GM21737 (cell line): ENCODE measurements around the gene ADGRA1.
"Not testable (repeated sequence)": the region's sequence is repeated elsewhere in the genome, so short reads cannot be mapped to it uniquely, and the experiment has no call there.

ENCODE experiments used
- ATAC-seq: cut with Tn5 transposase; IDR thresholded peaks from one replicate; pipeline ENCODE4 v1.9.1; 2021; ENCODE audit warnings: mild to moderate bottlenecking, moderate library complexity; ENCODE audit not compliant: unreplicated experiment

Gene ADGRA1

DNA sequence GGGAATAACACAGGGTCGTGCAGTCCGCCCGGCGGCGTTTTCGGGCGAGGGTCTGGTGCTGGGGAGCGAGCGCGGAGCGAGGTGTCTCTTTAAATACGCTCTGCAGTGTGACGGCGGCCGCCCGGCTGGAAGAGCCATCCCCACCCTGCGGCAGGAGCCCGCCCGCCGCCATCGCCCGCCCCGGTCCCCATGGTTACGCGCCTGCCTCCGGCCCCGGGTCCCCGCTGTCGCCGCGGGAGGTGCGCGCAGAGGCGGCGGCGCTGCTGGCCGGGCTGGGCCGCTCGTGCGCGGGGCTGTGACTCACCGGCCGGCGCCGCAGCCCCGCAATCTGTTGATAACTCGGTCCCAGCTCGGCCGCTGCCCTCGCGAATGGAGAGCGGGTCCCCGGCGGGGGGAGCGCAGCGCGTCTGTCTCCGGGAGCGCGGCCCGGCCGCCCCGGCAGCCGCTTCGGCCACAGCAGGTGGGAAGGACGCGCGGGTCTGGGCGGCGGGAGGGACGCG lies at the start of gene ADGRA1:
Gene ADGRA1 (plus strand): TSS at position 246 of the 500 bp plus-strand sequence. CDS start 986 bp downstream, outside the sequence.
- no peak for ATAC-seq

DNA sequence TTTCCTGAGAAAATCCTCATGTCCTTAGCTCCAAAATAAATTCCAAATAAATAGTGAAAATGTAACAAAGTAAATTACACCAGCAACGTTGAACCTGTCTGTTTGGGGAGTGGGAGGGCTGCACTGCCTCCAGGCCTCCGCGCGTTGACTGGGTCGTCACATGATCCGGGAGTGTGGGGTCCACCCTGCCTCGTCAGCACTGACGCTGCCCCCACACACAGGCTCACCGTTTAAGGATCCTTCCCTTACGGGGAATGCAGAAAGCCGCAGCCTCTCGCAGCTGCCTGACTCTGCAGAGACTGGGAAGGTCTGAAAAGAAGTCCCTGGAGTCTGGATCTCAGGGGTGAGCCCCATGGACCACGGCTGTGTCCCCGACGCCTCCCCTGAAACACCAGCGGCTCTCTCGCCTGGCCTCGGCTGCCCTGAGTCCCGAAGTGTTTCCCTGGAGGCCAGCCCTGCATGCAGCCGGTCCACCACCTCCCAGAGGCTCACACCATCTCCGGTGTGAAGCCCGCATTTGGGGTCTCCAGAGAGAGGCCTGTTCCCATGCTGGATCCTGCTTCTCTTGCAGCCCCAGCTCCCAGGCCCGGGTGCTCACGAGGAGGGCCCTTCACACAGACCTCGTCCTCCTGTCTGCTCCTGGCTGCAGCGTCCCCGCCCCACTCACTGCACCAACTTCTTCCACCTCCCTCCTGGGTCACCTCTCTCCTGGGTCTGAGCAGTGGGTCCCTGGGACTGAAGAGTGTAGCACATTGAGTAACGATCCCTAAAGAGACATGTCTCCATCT lies 49.5 kb upstream of the ADGRA1 start:
- ATAC-seq, result no peak

- no peak for ATAC-seq
Measured at GRCh38 chr10:133039107-133039802, 48.5 kb upstream of the ADGRA1 start.

DNA sequence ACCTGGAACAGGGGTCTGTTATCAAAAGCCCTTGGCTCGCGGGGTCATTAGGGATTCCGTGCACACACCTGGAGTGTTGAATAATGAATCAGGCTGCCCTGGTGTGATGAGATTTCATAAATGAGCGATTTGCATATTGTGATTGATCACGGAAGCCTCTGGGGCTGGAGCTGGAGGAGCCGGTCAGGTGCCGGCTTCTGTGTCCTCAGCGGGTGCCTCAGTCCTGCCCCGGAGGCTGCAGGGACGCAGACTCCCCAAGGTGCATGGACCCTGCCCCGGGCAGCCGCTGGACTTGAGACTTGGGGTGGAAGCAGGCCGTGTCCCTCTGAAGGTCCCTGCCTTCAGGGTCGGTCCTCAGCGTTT lies 47.9 kb upstream of the ADGRA1 start:
- ATAC-seq, result no peak

GRCh38 chr10:133040198-133040597 lies 47.5 kb upstream of the ADGRA1 start:
- ATAC-seq, result no peak

- ATAC-seq, result no peak
Measured at GRCh38 chr10:133041101-133041500, 46.6 kb upstream of the ADGRA1 start.

DNA sequence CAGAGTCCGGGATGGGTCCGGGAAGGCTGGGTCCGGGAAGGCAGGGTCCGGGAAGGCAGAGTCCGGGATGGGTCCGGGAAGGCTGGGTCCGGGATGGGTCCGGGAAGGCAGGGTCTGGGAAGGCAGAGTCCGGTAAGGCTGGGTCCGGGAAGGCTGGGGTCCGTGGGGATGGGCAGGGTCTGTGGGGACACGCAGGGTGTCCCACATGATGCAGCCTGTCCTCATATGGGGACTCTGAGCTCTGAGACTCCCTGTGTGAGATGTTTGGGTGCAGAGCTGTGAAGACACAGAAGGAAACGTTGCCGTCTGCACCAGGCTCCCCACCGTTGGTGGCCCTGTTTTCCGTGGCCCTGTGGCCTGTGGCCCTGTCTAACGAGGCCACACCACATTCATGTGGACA lies 45.7 kb upstream of the ADGRA1 start:
- no peak for ATAC-seq

- ATAC-seq, result no peak
Measured at GRCh38 chr10:133042816-133043215, 44.9 kb upstream of the ADGRA1 start.

DNA sequence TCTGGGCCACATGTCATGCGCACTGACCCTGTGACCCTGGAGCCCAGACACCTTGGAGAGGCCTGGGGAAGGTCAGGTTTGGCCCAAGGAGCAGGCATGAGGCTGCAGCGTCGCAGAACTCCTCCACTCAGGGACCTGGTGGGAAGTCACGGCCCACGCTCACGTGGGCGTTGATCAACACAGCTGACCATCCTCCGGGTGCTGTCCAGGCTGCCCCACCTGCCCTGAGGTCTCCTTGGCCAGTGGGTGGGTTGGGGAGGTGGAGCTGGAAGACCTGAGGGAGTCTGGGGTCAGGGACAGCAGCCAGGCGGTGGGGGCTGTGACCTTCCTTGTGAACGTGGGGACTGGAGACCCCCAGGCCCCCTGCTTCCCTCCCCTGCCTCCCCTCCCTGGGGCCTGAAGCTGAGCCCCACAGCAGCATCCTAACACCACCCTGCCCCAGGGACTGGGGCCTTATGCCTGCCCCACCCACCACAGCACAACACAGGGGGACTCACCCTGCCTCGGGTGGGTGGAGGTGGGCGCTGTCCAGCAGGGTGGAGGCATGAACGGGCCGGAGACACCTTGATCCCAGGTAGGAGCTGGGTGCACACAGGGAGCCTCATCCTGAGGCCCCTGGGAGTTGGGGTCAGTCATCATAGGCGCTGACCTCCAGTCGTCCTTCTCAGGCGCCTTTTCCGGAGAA lies 44.0 kb upstream of the ADGRA1 start:
- ATAC-seq, result no peak

DNA sequence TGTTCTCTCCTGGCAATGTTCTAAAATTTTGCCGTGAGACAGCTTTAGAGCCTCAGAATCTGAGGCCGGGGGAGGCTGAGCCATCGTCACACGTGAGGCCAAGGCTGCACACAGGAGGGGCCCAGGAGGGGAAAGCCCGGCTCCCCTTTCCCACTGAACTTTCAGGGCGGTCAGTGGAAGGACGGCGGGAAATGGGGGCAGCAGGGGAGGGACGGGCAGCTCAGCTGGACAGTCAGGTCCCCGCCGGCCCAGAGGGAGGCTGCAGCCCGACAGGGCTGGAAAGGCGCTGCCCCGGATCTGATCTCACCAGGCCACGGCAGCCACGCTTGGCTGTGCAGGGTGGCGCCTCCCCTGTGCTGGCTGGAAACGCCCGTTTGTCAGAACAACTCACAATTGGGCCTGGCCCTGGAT lies 43.3 kb upstream of the ADGRA1 start:
- ATAC-seq, result no peak

GRCh38 chr10:133045556-133046389 lies 42.0 kb upstream of the ADGRA1 start:
- no peak for ATAC-seq

- ATAC-seq, result no peak
Measured at GRCh38 chr10:133046390-133046765, 41.3 kb upstream of the ADGRA1 start.

- ATAC-seq, result no peak
Measured at GRCh38 chr10:133047526-133048123, 40.1 kb upstream of the ADGRA1 start.

DNA sequence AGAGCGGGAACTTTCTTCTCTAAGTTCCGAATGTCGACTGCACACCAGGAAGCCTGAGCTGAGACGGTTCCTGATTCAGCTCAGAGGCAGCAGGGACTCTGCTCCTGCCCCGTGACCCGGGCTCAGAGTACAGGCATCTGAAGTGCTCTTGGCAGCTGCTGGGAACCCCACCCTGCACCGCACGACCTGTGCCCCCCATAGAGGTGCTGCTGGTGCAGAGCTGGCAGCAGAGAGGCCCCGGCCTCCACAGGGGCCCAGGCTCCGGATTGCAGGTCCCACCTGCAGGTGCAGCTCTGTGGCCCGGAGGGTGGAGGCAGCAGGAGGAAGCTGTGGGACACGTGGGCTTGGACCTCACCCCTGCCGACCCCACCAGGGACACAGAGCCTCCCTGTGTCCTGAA lies 39.5 kb upstream of the ADGRA1 start:
- ATAC-seq, result no peak

DNA sequence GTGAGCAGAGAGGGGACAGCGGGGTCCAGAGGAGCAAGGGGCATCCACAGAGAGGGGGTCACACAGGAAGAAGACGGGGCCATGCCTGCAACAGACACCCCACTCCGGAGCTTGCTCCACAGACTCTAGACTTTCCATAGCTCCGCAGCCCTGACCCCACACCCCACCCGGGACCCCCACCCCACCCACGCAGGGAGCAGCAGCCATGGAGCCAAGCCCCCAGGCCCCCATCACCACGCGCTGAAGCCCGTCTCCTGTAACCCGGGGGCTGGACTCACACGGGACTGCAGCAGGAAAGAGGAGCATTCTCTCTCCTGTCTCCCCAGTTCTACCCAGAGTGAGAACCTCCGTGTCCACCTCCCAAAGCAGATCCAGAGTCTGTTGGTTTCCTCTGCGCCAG lies 38.8 kb upstream of the ADGRA1 start:
- no peak for ATAC-seq

- ATAC-seq, result no peak
Measured at GRCh38 chr10:133049639-133050038, 38.1 kb upstream of the ADGRA1 start.

- no peak for ATAC-seq
Measured at GRCh38 chr10:133050371-133050770, 37.4 kb upstream of the ADGRA1 start.

DNA sequence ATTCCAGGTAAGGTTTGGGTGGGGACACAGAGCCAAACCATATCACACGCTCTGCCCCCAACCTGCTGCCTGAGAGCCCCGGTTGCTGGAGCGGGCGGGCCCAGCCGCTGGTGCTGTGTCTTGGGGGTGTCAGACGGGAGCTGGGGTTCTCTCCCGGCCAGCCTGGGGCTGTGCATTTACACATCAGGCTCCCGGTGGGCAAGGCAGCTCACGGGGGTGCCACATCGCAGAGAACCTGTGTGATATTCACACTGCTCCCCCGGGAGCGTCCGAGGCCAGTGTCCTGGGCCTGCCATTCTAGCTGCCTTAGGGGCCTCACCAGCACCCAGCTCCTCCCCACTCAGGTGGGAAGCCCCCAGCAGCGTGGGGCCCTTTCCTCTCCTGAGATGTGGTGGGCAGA lies 35.6 kb upstream of the ADGRA1 start:
- ATAC-seq, result no peak

GRCh38 chr10:133053527-133054133 lies 34.1 kb upstream of the ADGRA1 start:
- ATAC-seq, result not testable (repeated sequence)

DNA sequence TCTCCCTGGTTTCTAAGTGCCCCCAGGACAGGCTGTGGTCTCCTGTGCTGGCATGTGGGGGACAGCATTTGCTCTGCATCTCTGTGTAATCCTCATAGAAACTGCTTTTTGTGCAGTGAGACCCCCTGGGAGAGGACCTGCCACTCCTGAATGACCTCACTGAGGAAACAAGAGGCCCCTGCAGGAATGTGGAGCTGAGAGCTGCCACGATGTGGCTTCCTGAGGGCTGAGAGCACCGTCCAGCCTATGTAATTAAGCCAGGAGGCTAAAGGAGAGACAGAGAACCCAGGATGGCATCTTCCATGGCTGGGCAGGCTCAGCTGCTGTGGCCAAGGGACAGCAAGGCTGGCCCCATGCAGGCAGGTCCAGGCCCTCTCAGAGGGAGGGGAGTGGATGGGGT lies 32.3 kb upstream of the ADGRA1 start:
- no peak for ATAC-seq
